Putamen (tissue), 1 donor: ENCODE data around the gene ARHGAP11A.
"Not testable (repeated sequence)": the region's sequence is repeated elsewhere in the genome, so short reads cannot be mapped to it uniquely, and the experiment has no call there.

Source experiments
- DNase-seq: peaks from one replicate; pipeline ENCODE4 v3.0.0-alpha.2; 2016; ENCODE audit warnings: low spot score

Gene ARHGAP11A

GRCh38 chr15:32615051-32615870 lies at the start of gene ARHGAP11A:
Gene ARHGAP11A, plus strand, starts transcription at chr15:32615504. Its CDS starts 708 bp downstream, at chr15:32616212.
- DNase-seq, result peak; percentile 91

GRCh38 chr15:32568988-32569387 lies 46.3 kb upstream of the ARHGAP11A start:
- DNase-seq, result not testable (repeated sequence)

GRCh38 chr15:32578482-32578881 lies 36.8 kb upstream of the ARHGAP11A start:
- DNase-seq, result not testable (repeated sequence)

GRCh38 chr15:32585844-32586243 lies 29.5 kb upstream of the ARHGAP11A start:
- DNase-seq, result not testable (repeated sequence)

GRCh38 chr15:32593151-32593550 lies 22.2 kb upstream of the ARHGAP11A start, which contains the start of gene GOLGA8N:
Gene GOLGA8N, plus strand, starts transcription at chr15:32593456.
- not testable (repeated sequence) for DNase-seq

GRCh38 chr15:32609518-32609917 lies 5.8 kb upstream of the ARHGAP11A start:
- not testable (repeated sequence) for DNase-seq

GRCh38 chr15:32610719-32611118 lies 4.6 kb upstream of the ARHGAP11A start:
- not testable (repeated sequence) for DNase-seq

- not testable (repeated sequence) for DNase-seq
These were observed 623 bp upstream of the ARHGAP11A start for GRCh38 chr15:32614712-32615050.

- not testable (repeated sequence) for DNase-seq
These were observed 645 bp downstream of the ARHGAP11A start for GRCh38 chr15:32615871-32616426.

GRCh38 chr15:32636410-32636809 lies 21.1 kb downstream of the ARHGAP11A start:
- no peak for DNase-seq

GRCh38 chr15:32636908-32637567 lies 21.7 kb downstream of the ARHGAP11A start:
- no peak for DNase-seq

GRCh38 chr15:32637704-32638103 lies 22.4 kb downstream of the ARHGAP11A start:
- DNase-seq, result no peak

- DNase-seq, result peak; percentile 76
These were observed 26.3 kb downstream of the ARHGAP11A start, which contains the start of gene SCG5 for GRCh38 chr15:32641517-32642059. Gene SCG5, plus strand, starts transcription at chr15:32641710. Its CDS starts 1,883 bp downstream, at chr15:32643593.

GRCh38 chr15:32642667-32643435 lies 27.5 kb downstream of the ARHGAP11A start:
- no peak for DNase-seq

GRCh38 chr15:32643907-32644445 lies 28.7 kb downstream of the ARHGAP11A start:
- DNase-seq, result no peak

- no peak for DNase-seq
These were observed 31.0 kb downstream of the ARHGAP11A start for GRCh38 chr15:32646291-32646690.

- no peak for DNase-seq
These were observed 34.0 kb downstream of the ARHGAP11A start for GRCh38 chr15:32649342-32649741.

GRCh38 chr15:32651229-32651837 lies 36.0 kb downstream of the ARHGAP11A start:
- DNase-seq, result peak; percentile 50

- DNase-seq, result no peak
These were observed 36.9 kb downstream of the ARHGAP11A start for GRCh38 chr15:32652178-32652577.

GRCh38 chr15:32656091-32656490 lies 40.8 kb downstream of the ARHGAP11A start:
- no peak for DNase-seq

- DNase-seq, result no peak
These were observed 41.2 kb downstream of the ARHGAP11A start for GRCh38 chr15:32656496-32656895.
